AG10803 (cell line): ENCODE data around the gene TAS2R38.

Experiments used
- DNase-seq: peaks from one replicate; pipeline ENCODE4 v3.0.0; 2010; ENCODE audit warnings: low read depth
- H3K4me3 ChIP-seq: 2 replicates; pipeline ENCODE4 v1.5.1; 2011; ENCODE audit warnings: mild to moderate bottlenecking, low read length, control low read depth
- CTCF ChIP-seq: conservative IDR thresholded peaks from 2 replicates; pipeline ENCODE4 v1.5.1; 2011; ENCODE audit warnings: mild to moderate bottlenecking, low read length, control low read depth, inconsistent platforms

Gene TAS2R38

GRCh38 chr7:141975806-141976523, 2.4 kb upstream of the TAS2R38 start:
- peak; percentile 48 for TF ChIP-seq CTCF
- peak; percentile 14 for DNase-seq
- no peak overlapping the region for H3K4me3 ChIP-seq

GRCh38 chr7:141974831-141975230, 1.3 kb upstream of the TAS2R38 start:
- no peak overlapping the region for H3K4me3 ChIP-seq
- 0 out of 2 replicates have a peak, but pooled peaks have one; percentile 8 for TF ChIP-seq CTCF
- DNase-seq, result no peak

- no peak for DNase-seq
- no peak for TF ChIP-seq CTCF
- no peak overlapping the region for H3K4me3 ChIP-seq
Observed at GRCh38 chr7:141960687-141961422, 12.7 kb downstream of the TAS2R38 start.

DNA sequence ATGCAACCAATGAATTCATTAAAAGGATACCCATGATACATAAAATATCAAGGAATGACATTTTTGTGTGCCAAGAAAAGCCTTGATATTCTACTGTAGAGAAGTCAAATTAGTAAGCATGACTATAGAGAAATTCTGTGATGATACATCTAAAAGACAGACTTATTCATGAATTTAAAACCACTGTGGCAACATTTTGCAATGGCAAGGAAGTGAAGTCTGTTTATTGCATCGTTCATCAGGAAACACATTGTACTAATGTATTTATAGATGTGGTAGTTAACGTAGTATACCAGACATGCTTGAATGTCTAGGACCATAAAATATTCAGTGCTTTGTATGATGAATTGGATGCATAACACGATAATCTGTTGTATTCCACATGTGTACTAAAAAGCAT, 17.5 kb downstream of the TAS2R38 start:
- TF ChIP-seq CTCF, result no peak
- no peak overlapping the region for H3K4me3 ChIP-seq
- no peak for DNase-seq

- H3K4me3 ChIP-seq, result no peak overlapping the region
- no peak for DNase-seq
- no peak for TF ChIP-seq CTCF
Observed at GRCh38 chr7:141954334-141954733, 19.2 kb downstream of the TAS2R38 start.

GRCh38 chr7:141952461-141952860, 21.1 kb downstream of the TAS2R38 start:
- no peak for TF ChIP-seq CTCF
- H3K4me3 ChIP-seq, result no peak overlapping the region
- no peak for DNase-seq

DNA sequence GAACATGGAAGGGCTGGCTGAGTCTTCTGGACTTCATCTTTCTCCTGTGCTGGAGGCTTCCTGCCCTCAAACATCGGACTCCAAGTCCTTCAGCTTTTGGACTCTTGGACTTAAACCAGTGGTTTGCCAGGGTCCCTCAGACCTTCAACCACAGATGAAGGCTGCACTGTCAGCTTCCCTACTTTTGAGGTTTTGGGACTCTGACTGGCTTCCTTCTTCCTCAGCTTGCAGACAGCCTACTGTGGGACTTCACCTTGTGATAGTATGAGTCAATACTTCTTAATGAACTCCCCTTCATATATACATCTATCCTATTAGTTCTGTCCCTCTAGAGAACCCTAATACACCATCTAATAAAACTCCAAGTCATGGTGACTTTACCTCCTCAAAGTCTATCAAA, 22.8 kb downstream of the TAS2R38 start:
- TF ChIP-seq CTCF, result no peak
- H3K4me3 ChIP-seq, result no peak overlapping the region
- no peak for DNase-seq
